Naive thymus-derived CD4-positive, alpha-beta T cell (primary cell): ENCODE results near the gene EAF1. TPM values are rescaled to one million over a fixed set of nuclear protein-coding genes. Genes with fewer than 3 reads are reported as not detected.

Experiments
- ATAC-seq: fragments of 150-1000 bp; cut with Tn5 transposase; 2 replicates; pipeline ENCODE4 v1.10.0; 2021; ENCODE audit warnings: mild to moderate bottlenecking, moderate library complexity
- CTCF ChIA-PET: fragments of 350-600 bp; sonication (Branson Sonifier 250); formaldehyde crosslinking; loops from one replicate; lab custom pipeline; 2021; ENCODE audit warnings: antibody characterized with exemption; lab: Charles Lee
- POLR2A ChIA-PET: fragments of 350-600 bp; sonication (Branson Sonifier 250); formaldehyde crosslinking; loops from one replicate; lab custom pipeline; 2021; ENCODE audit warnings: antibody characterized with exemption, inconsistent platforms; lab: Charles Lee
- DNase-seq, 9 donors: peaks; one replicate each; pipeline versions ENCODE4 v3.0.0 to v3.0.0-alpha.2; 2020 to 2022; ENCODE audit warnings: mixed read lengths in 1 of 9
- H3K27ac ChIP-seq: one replicate; pipeline ENCODE4 v1.7.0; 2013; ENCODE audit warnings: mild to moderate bottlenecking, low read depth, low read length, moderate library complexity
- H3K27me3 ChIP-seq, 2 donors: one replicate each; pipeline ENCODE4 v1.7.0; 2013; ENCODE audit warnings: low read length in 2 of 2, mild to moderate bottlenecking in 2 of 2, moderate library complexity in 2 of 2; ENCODE audit not compliant: control insufficient read depth in 2 of 2, insufficient read depth in 2 of 2
- H3K36me3 ChIP-seq, 3 experiments: 1 replicate in 2 of 3; 2 replicates in 1 of 3; pipeline ENCODE4 v1.7.0; 2013; ENCODE audit warnings: low read length in 3 of 3, mild to moderate bottlenecking in 3 of 3, moderate library complexity in 1 of 3; ENCODE audit not compliant: insufficient read depth in 3 of 3, control insufficient read depth in 2 of 3
- H3K4me1 ChIP-seq, 2 donors: one replicate each; pipeline ENCODE4 v1.7.0; 2013; ENCODE audit warnings: low read length in 2 of 2, mild to moderate bottlenecking in 2 of 2, moderate library complexity in 1 of 2; ENCODE audit not compliant: control insufficient read depth in 2 of 2, insufficient read depth in 2 of 2
- H3K4me3 ChIP-seq: 2 replicates; pipeline ENCODE4 v1.7.0; 2013; ENCODE audit warnings: mild to moderate bottlenecking, low read length
- H3K9me3 ChIP-seq, 3 experiments: 1 replicate in 2 of 3; 2 replicates in 1 of 3; pipeline ENCODE4 v1.7.0; 2013; ENCODE audit warnings: low read length in 3 of 3; ENCODE audit not compliant: control insufficient read depth in 2 of 3
- H3K27ac Mint-ChIP-seq, 9 donors: one replicate each; pipeline ENCODE4 v1.8.0; 2020 to 2022; ENCODE audit warnings: mixed read lengths in 9 of 9, mild to moderate bottlenecking in 8 of 9, moderate library complexity in 5 of 9, inconsistent platforms in 2 of 9
- H3K27me3 Mint-ChIP-seq, 5 donors: one replicate each; pipeline ENCODE4 v1.8.0; 2021 to 2022; ENCODE audit warnings: mixed read lengths in 5 of 5, mild to moderate bottlenecking in 1 of 5
- H3K36me3 Mint-ChIP-seq, 5 donors: one replicate each; pipeline ENCODE4 v1.8.0; 2020 to 2022; ENCODE audit warnings: mixed read lengths in 5 of 5, mild to moderate bottlenecking in 3 of 5, inconsistent platforms in 1 of 5
- H3K4me1 Mint-ChIP-seq, 7 donors: one replicate each; pipeline ENCODE4 v1.8.0; 2020 to 2022; ENCODE audit warnings: mixed read lengths in 7 of 7, mild to moderate bottlenecking in 3 of 7, inconsistent platforms in 1 of 7
- H3K4me3 Mint-ChIP-seq, 10 donors: one replicate each; pipeline ENCODE4 v1.8.0; 2020 to 2022; ENCODE audit warnings: mild to moderate bottlenecking in 10 of 10, mixed read lengths in 10 of 10, moderate library complexity in 6 of 10, inconsistent platforms in 2 of 10
- H3K9me3 Mint-ChIP-seq, 11 donors: one replicate each; pipeline ENCODE4 v1.8.0; 2020 to 2022; ENCODE audit warnings: mixed read lengths in 11 of 11, mild to moderate bottlenecking in 4 of 11, inconsistent platforms in 1 of 11, moderate library complexity in 1 of 11
- intact Hi-C, 2 donors: fragments of 100-400 bp; cut with micrococcal nuclease; formaldehyde crosslinking; loops; one replicate each; pipeline ENCODE4 v1.15.1; 2023
- polyA plus RNA-seq, 2 donors: library from polyadenylated mRNA; unstranded; fragments of 300-500 nt; fragmentation: Illumina TruSeq; gene quantifications; one replicate each; pipeline ENCODE4 v1.2.3, GENCODE V29; 2021
- total RNA-seq, 6 experiments: library from RNA in 5 of 6; stranded (reverse) in 5 of 6; gene quantifications; 1 replicate in 5 of 6; 2 replicates in 1 of 6; pipeline ENCODE4 v1.2.3 and lab custom pipeline; 2021 to 2026

The EAF1 gene
- total and polyA plus RNA-seq, 7 experiments from 2014 or later, result 5.0 to 61.9 (median 19.6) TPM

GRCh38 chr3:15486979-15487378, 59.6 kb downstream of the EAF1 start:
- DNase-seq, result no peak
- no peaks in the 10 kb centered on the region for H3K27me3 ChIP-seq
- Mint-ChIP-seq H3K27ac (no peak overlapping the region), H3K4me3 (no peak overlapping the region), H3K27me3 (peaks cover 0 to 35% (median 5%) of the 10 kb centered on the region in 5 donors), H3K4me1 (peaks cover 0 to 6% (median 0%) of the 10 kb centered on the region in 7 donors), H3K36me3 (peaks cover 10 to 27% (median 14%) of the 10 kb centered on the region in 5 donors), H3K9me3 (peaks cover 0 to 8% (median 0%) of the 10 kb centered on the region in 11 donors)
- intact Hi-C loops, result no loop called here
- no peaks in the 10 kb centered on the region for H3K9me3 ChIP-seq
- no peak overlapping the region for H3K4me3 ChIP-seq
- H3K36me3 ChIP-seq, result no peaks in the 10 kb centered on the region
- CTCF ChIA-PET, result no interaction called here
- H3K27ac ChIP-seq, result no peak overlapping the region
- POLR2A ChIA-PET, result no interaction called here
- H3K4me1 ChIP-seq, result no peaks in the 10 kb centered on the region
- ATAC-seq, result no peak

- Histone ChIP-seq H3K36me3 (no peaks in the 10 kb centered on the region), H3K27ac (no peak overlapping the region), H3K27me3 (no peaks in the 10 kb centered on the region), H3K9me3 (no peaks in the 10 kb centered on the region), H3K4me1 (no peaks in the 10 kb centered on the region), H3K4me3 (no peak overlapping the region)
- POLR2A ChIA-PET, result interaction anchor here (0.7 kb wide), 1 partner anchor 55 kb away, joined by 3 read pairs; no protein-coding TSS in a partner anchor
- H3K9me3 Mint-ChIP-seq, result peaks cover 0 to 8% (median 0%) of the 10 kb centered on the region in 11 donors
- ATAC-seq (no peak), DNase-seq (no peak)
- intact Hi-C loops, result no loop called here
- peaks cover 0 to 6% (median 0%) of the 10 kb centered on the region in 7 donors for H3K4me1 Mint-ChIP-seq
- peaks cover 10 to 27% (median 13%) of the 10 kb centered on the region in 5 donors for H3K36me3 Mint-ChIP-seq
- no peak overlapping the region for H3K4me3 Mint-ChIP-seq
- H3K27me3 Mint-ChIP-seq, result peaks cover 0 to 26% (median 5%) of the 10 kb centered on the region in 5 donors
- CTCF ChIA-PET, result no interaction called here
- H3K27ac Mint-ChIP-seq, result no peak overlapping the region
These were observed 60.6 kb downstream of the EAF1 start for GRCh38 chr3:15488002-15488401.

- no peak overlapping the region for H3K27ac Mint-ChIP-seq
- Histone ChIP-seq H3K4me1 (no peaks in the 10 kb centered on the region), H3K27me3 (no peaks in the 10 kb centered on the region), H3K9me3 (no peaks in the 10 kb centered on the region), H3K27ac (no peak overlapping the region), H3K4me3 (no peak overlapping the region), H3K36me3 (no peaks in the 10 kb centered on the region)
- no peaks in the 10 kb centered on the region for H3K9me3 Mint-ChIP-seq
- ATAC-seq (no peak), DNase-seq (no peak)
- H3K27me3 Mint-ChIP-seq, result peaks cover 0 to 6% (median 0%) of the 10 kb centered on the region in 5 donors
- ChIA-PET CTCF (interaction anchor here (0.6 kb wide), 1 partner anchor 69 kb away, joined by 4 read pairs; no protein-coding TSS in a partner anchor), POLR2A (no interaction called here)
- intact Hi-C loops, result no loop called here
- no peak overlapping the region for H3K4me3 Mint-ChIP-seq
- peaks cover 0 to 10% (median 0%) of the 10 kb centered on the region in 7 donors for H3K4me1 Mint-ChIP-seq
- peaks cover 6 to 32% (median 10%) of the 10 kb centered on the region in 5 donors for H3K36me3 Mint-ChIP-seq
These were observed 62.8 kb downstream of the EAF1 start for GRCh38 chr3:15490158-15490557.

- no peaks in the 10 kb centered on the region for H3K27me3 ChIP-seq
- no peaks in the 10 kb centered on the region for H3K36me3 ChIP-seq
- ATAC-seq, result no peak
- DNase-seq, result no peak
- ChIA-PET POLR2A (no interaction called here), CTCF (no interaction called here)
- no peak overlapping the region for H3K27ac Mint-ChIP-seq
- intact Hi-C loops, result no loop called here
- no peak overlapping the region for H3K27ac ChIP-seq
- no peak overlapping the region for H3K4me3 ChIP-seq
- H3K4me3 Mint-ChIP-seq, result no peak overlapping the region
- H3K9me3 ChIP-seq, result no peaks in the 10 kb centered on the region
- H3K9me3 Mint-ChIP-seq, result no peaks in the 10 kb centered on the region
- H3K4me1 ChIP-seq, result no peaks in the 10 kb centered on the region
- peaks cover 0 to 6% (median 0%) of the 10 kb centered on the region in 5 donors for H3K27me3 Mint-ChIP-seq
- peaks cover 0 to 10% (median 0%) of the 10 kb centered on the region in 7 donors for H3K4me1 Mint-ChIP-seq
- peaks cover 3 to 29% (median 10%) of the 10 kb centered on the region in 5 donors for H3K36me3 Mint-ChIP-seq
These were observed 63.7 kb downstream of the EAF1 start for GRCh38 chr3:15491143-15491542.

Other genes starting within 250 kb of the EAF1 start
- 100 to 1,000 TPM in 2 of 5 experiments, 10 to 100 TPM in 3; 34.4 to 104 (median 70.4) TPM for gene CAPN7, start 221.4 kb upstream of the EAF1 start, total RNA-seq
- gene CAPN7, start 221.4 kb upstream of the EAF1 start, polyA plus RNA-seq, result 10 to 100 TPM; 23.4 to 33.9 TPM
- 10 to 100 TPM; 18.5 to 64.7 (median 39.5) TPM for gene SH3BP5, start 95.0 kb upstream of the EAF1 start, total RNA-seq
- gene SH3BP5, start 95.0 kb upstream of the EAF1 start, polyA plus RNA-seq, result 10 to 100 TPM; 38.2 to 49.6 TPM
- gene METTL6, start 54 bp upstream of the EAF1 start, total RNA-seq, result 10 to 100 TPM in 4 of 5 experiments, 1 to 10 TPM in 1; 7.9 to 23.0 (median 18.3) TPM
- gene METTL6, start 54 bp upstream of the EAF1 start, polyA plus RNA-seq, result 10 to 100 TPM; 10.8 to 18.4 TPM
- 1 to 10 TPM; 3.1 to 6.6 (median 4.9) TPM for gene COLQ, start 94.1 kb downstream of the EAF1 start, total RNA-seq
- under 1 TPM; 0.26 TPM for gene COLQ, start 94.1 kb downstream of the EAF1 start, polyA plus RNA-seq
- 10 to 100 TPM; 18.7 to 41.4 (median 35.4) TPM for gene HACL1, start 174.0 kb downstream of the EAF1 start, total RNA-seq
- gene HACL1, start 174.0 kb downstream of the EAF1 start, polyA plus RNA-seq, result 10 to 100 TPM; 40.1 to 40.9 TPM
- 10 to 100 TPM in 4 of 5 experiments, 1 to 10 TPM in 1; 6.8 to 23.3 (median 15.5) TPM for gene BTD, start 174.1 kb downstream of the EAF1 start, total RNA-seq
- 10 to 100 TPM; 17.0 to 18.8 TPM for gene BTD, start 174.1 kb downstream of the EAF1 start, polyA plus RNA-seq